Right atrium auricular region (tissue), 2 donors: Measurements from ENCODE around the gene NEUROD6. TPM values are rescaled to one million over a fixed set of nuclear protein-coding genes. Genes with fewer than 3 reads are reported as not detected.

Source experiments
- DNase-seq: peaks from one replicate; pipeline ENCODE4 v3.0.0-alpha.2; 2019; ENCODE audit warnings: low spot score
- H3K27ac ChIP-seq, 2 donors: fragments of 200-600 bp; sonication (generic); 1 replicate in 1 of 2; 2 replicates in 1 of 2; pipeline ENCODE4 v1.5.1; 2016 to 2019
- H3K27me3 ChIP-seq, 2 donors: fragments of 200-600 bp; sonication (generic); one replicate each; pipeline versions ENCODE4 v1.5.1 to v1.6.0; 2017 to 2019
- H3K36me3 ChIP-seq: fragments of 200-600 bp; sonication (generic); one replicate; pipeline ENCODE4 v1.5.1; 2016
- H3K4me1 ChIP-seq, 2 donors: fragments of 200-600 bp; sonication (generic); one replicate each; pipeline versions ENCODE4 v1.5.1 to v1.6.0; 2017 to 2019
- H3K4me3 ChIP-seq, 2 donors: fragments of 200-600 bp; sonication (generic); 1 replicate in 1 of 2; 2 replicates in 1 of 2; pipeline ENCODE4 v1.5.1; 2017 to 2019; ENCODE audit warnings: mild to moderate bottlenecking in 1 of 2, moderate library complexity in 1 of 2
- H3K9me3 ChIP-seq, 2 donors: fragments of 200-600 bp; sonication (generic); one replicate each; pipeline ENCODE4 v1.5.1; 2019
- CTCF ChIP-seq, 2 donors: fragments of 200-600 bp; sonication (generic); IDR thresholded peaks; one replicate each; pipeline ENCODE4 v1.5.1; 2019; ENCODE audit warnings: antibody characterized with exemption in 2 of 2
- total RNA-seq, 2 donors: library from RNA; depleted of rRNA; stranded (reverse); fragments of >200 nt; gene quantifications; one replicate each; pipeline ENCODE4 v1.1.0, GENCODE V29; 2016

Gene NEUROD6
- total RNA-seq, 2 donors from 2014 or later: not detected

- Histone ChIP-seq H3K36me3 (no peaks in the 10 kb centered on the region), H3K4me3 (no peak overlapping the region), H3K27me3 (no peaks in the 10 kb centered on the region), H3K4me1 (no peaks in the 10 kb centered on the region), H3K27ac (no peak overlapping the region), H3K9me3 (no peaks in the 10 kb centered on the region)
- no peak for DNase-seq
- no peak for TF ChIP-seq CTCF (IDR thresholded peaks at IDR 0.05)
Observed at GRCh38 chr7:31290601-31291000, 49.9 kb downstream of the NEUROD6 start.

Other genes with a start within 250 kb of the NEUROD6 start
- gene ITPRID1, start 173.4 kb upstream of the NEUROD6 start, total RNA-seq: not detected